Measurements from ENCODE around the gene CACNA2D3.

CACNA2D3 gene

GRCh38 chr3:54663501-54664011 lies 541.2 kb downstream of the CACNA2D3 start:
- DNase-seq, result peak in 1 of 51 donors; percentile 44

GRCh38 chr3:54665016-54665600 lies 542.8 kb downstream of the CACNA2D3 start:
- DNase-seq, result no peak

GRCh38 chr3:54668236-54668635 lies 545.9 kb downstream of the CACNA2D3 start:
- DNase-seq, result no peak

- no peak for DNase-seq
Observed at GRCh38 chr3:54670201-54671000, 548.0 kb downstream of the CACNA2D3 start.

GRCh38 chr3:54671511-54671910 lies 549.2 kb downstream of the CACNA2D3 start:
- no peak for DNase-seq

GRCh38 chr3:54676087-54676486 lies 553.7 kb downstream of the CACNA2D3 start:
- DNase-seq, result no peak

- no peak for DNase-seq
Observed at GRCh38 chr3:54681706-54682105, 559.4 kb downstream of the CACNA2D3 start.

GRCh38 chr3:54685213-54685612 lies 562.9 kb downstream of the CACNA2D3 start:
- no peak for DNase-seq

- DNase-seq, result no peak
Observed at GRCh38 chr3:54691289-54691771, 569.0 kb downstream of the CACNA2D3 start.

GRCh38 chr3:54696313-54696712 lies 574.0 kb downstream of the CACNA2D3 start:
- DNase-seq, result no peak

GRCh38 chr3:54698054-54698453 lies 575.7 kb downstream of the CACNA2D3 start:
- DNase-seq, result no peak

- peak in 6 of 51 donors; percentile 1 to 20 (median 7) for DNase-seq
Observed at GRCh38 chr3:54703923-54704322, 581.6 kb downstream of the CACNA2D3 start.

- DNase-seq, result no peak
Observed at GRCh38 chr3:54705730-54706129, 583.4 kb downstream of the CACNA2D3 start.

- DNase-seq, result no peak
Observed at GRCh38 chr3:54706738-54707137, 584.4 kb downstream of the CACNA2D3 start.

- DNase-seq, result no peak
Observed at GRCh38 chr3:54709785-54710184, 587.4 kb downstream of the CACNA2D3 start.

- no peak for DNase-seq
Observed at GRCh38 chr3:54710954-54711353, 588.6 kb downstream of the CACNA2D3 start.

GRCh38 chr3:54712539-54712938 lies 590.2 kb downstream of the CACNA2D3 start:
- DNase-seq, result no peak

GRCh38 chr3:54713031-54713430 lies 590.7 kb downstream of the CACNA2D3 start:
- no peak for DNase-seq

- no peak for DNase-seq
Observed at GRCh38 chr3:54713455-54713854, 591.1 kb downstream of the CACNA2D3 start.

- no peak for DNase-seq
Observed at GRCh38 chr3:54714035-54714434, 591.7 kb downstream of the CACNA2D3 start.

GRCh38 chr3:54717506-54717905 lies 595.2 kb downstream of the CACNA2D3 start:
- DNase-seq, result no peak

- DNase-seq, result no peak
Observed at GRCh38 chr3:54719914-54720313, 597.6 kb downstream of the CACNA2D3 start.

GRCh38 chr3:54720604-54721003 lies 598.3 kb downstream of the CACNA2D3 start:
- DNase-seq, result no peak
